K562 (cell line): ENCODE measurements around the gene SIRPB1. TPM values are rescaled to one million over a fixed set of nuclear protein-coding genes. Genes with fewer than 3 reads are reported as not detected.

ENCODE experiments used
- CHD7 ChIP-seq: fragments of 200-600 bp; sonication (generic); IDR thresholded peaks from one replicate; pipeline ENCODE4 v1.6.1; 2012; ENCODE audit warnings: mild to moderate bottlenecking, low read depth, low read length, inconsistent platforms
- polyA plus RNA-seq, 8 experiments: library from polyadenylated mRNA; depleted of rRNA in 4 of 8; stranded (reverse) in 5 of 8; unstranded in 3 of 8; fragments of >200 nt; fragmentation: Nextera tagmentation in 2 of 8; fragmentation: Illumina TruSeq in 1 of 8; extraction: Ambion mirVana in 2 of 8; extraction: Trizol in 1 of 8; gene quantifications; 2 replicates each; pipeline versions ENCODE4 v1.2.1 to v1.2.3, GENCODE V29; 2011 to 2014; ENCODE audit warnings: inconsistent platforms in 1 of 8, missing spikeins in 1 of 8
- total RNA-seq, 7 experiments: library from RNA; depleted of rRNA in 6 of 7; stranded (reverse); fragments of >200 nt in 6 of 7; fragmentation: Illumina TruSeq in 2 of 7; extraction: Trizol in 2 of 7; gene quantifications; 2 replicates each; pipeline versions ENCODE4 v1.2.1 to v1.2.3, GENCODE V29; 2011 to 2021; ENCODE audit warnings: low replicate concordance in 1 of 7

SIRPB1 gene
- total and polyA plus RNA-seq, 9 of the 15 experiments (the other 6 are each of a cell fraction or from before 2014, with no cell fraction given), result not detected

- TF ChIP-seq CHD7, result no peak
- TF ChIP-seq, all 486 proteins: peak for 0
Observed at GRCh38 chr20:1630186-1630585, 10.4 kb upstream of the SIRPB1 start (continued).
